ENCODE measurements around the gene TOMM34.

The TOMM34 gene

DNA sequence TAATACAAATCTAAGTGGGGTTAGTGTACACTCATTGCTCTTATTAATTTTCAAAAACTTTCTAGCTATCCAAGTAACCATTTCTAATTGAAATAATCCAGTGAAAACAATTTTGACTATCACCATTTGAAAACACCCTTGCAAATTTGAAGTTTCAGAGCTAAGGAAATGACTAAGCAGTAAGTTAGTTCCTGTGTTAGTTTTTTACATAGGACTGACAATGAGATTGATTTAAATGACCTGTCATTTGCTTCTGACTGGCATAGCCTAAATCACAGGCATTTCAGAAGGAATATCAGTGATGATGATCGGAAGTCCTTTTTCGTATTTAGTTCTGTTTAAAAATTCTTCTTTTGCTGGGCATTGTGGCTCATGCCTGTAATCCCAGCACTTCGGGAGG is 33.1 kb upstream of the TOMM34 start:
- Histone ChIP-seq H3K27ac (replicated peaks; ENCODE audit: low read length) (no peak overlapping the region), H2AFZ (ENCODE audit: low read length) (no peak overlapping the region), H3K36me3 (replicated peaks in 1 of 2; ENCODE audit: control insufficient read depth in 2 of 2, insufficient read depth in 2 of 2, low read length in 2 of 2) (peaks cover 13 to 60% of the 10 kb centered on the region in 2 donors), H3K9me3 (replicated peaks in 1 of 2; ENCODE audit: control insufficient read depth in 2 of 2, insufficient read depth in 1 of 2, low read depth in 1 of 2, low read length in 2 of 2) (no peaks in the 10 kb centered on the region), H3K79me1 (ENCODE audit: low read depth, low read length) (no peaks in the 10 kb centered on the region), H3K4me1 (ENCODE audit: control insufficient read depth in 2 of 2, insufficient read depth in 1 of 2, low read depth in 1 of 2, low read length in 2 of 2) (no peaks in the 10 kb centered on the region), H3K4me3 (ENCODE audit: low read length in 2 of 2) (no peak overlapping the region), H2BK15ac (ENCODE audit: low read length) (no peak overlapping the region), H2BK5ac (ENCODE audit: low read length) (no peak overlapping the region), H3K4ac (ENCODE audit: low read length) (no peak overlapping the region), H2BK12ac (ENCODE audit: low read length) (no peak overlapping the region), H3K9ac (ENCODE audit: low read depth, low read length, poor library complexity) (no peak overlapping the region), H3K4me2 (ENCODE audit: insufficient read depth, low read length, poor library complexity, severe bottlenecking) (no peak overlapping the region), H3K27me3 (ENCODE audit: control insufficient read depth in 3 of 3, insufficient read depth in 3 of 3, low read depth in 1 of 3, low read length in 3 of 3) (no peaks in the 10 kb centered on the region), H3K23ac (ENCODE audit: low read depth, low read length, poor library complexity) (no peak overlapping the region), H2AK5ac (ENCODE audit: low read depth, low read length) (no peak overlapping the region), H3K18ac (ENCODE audit: low read length) (no peak overlapping the region), H2BK120ac (ENCODE audit: low read depth, low read length) (no peak overlapping the region), H3K14ac (ENCODE audit: low read length) (no peak overlapping the region), H4K8ac (ENCODE audit: low read depth, low read length) (no peak overlapping the region), H4K91ac (ENCODE audit: low read depth, low read length, poor library complexity) (no peak overlapping the region)
- WGBS, 2 donors (ENCODE audit: extremely low coverage in 2 of 2, insufficient read length in 2 of 2, insufficient replicate concordance in 1 of 2), result no CpG with 5 or more reads among the region's 3 CpGs
- no peak for DNase-seq (ENCODE audit: low spot score)

DNA sequence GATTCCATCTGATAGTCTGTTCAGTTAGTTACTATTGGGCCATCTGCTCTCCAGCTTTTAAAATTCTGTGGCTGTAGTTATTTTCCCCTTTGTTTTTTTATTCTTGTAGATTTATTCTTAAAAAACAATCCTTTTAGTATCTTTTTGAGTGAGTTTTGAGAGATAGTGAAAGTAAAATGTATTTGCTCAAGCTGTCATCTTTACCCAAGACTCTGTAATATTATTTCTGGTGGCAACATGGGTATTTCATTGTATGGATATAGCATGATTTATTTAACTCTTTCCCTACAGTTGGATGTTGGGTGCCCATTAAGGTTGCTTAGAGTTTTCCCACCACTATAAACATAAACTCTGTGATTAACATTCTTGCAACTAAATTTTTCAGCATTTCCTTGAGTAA is 30.8 kb upstream of the TOMM34 start:
- H2BK120ac ChIP-seq (ENCODE audit: low read depth, low read length), result no peak overlapping the region
- H3K4me3 ChIP-seq (ENCODE audit: low read length in 2 of 2), result no peak overlapping the region
- peaks cover 0 to 60% of the 10 kb centered on the region in 2 donors for H3K36me3 ChIP-seq (replicated peaks in 1 of 2; ENCODE audit: control insufficient read depth in 2 of 2, insufficient read depth in 2 of 2, low read length in 2 of 2)
- H3K9me3 ChIP-seq (replicated peaks in 1 of 2; ENCODE audit: control insufficient read depth in 2 of 2, insufficient read depth in 1 of 2, low read depth in 1 of 2, low read length in 2 of 2), result no peaks in the 10 kb centered on the region
- H2BK5ac ChIP-seq (ENCODE audit: low read length), result no peak overlapping the region
- H3K4ac ChIP-seq (ENCODE audit: low read length), result no peak overlapping the region
- H3K4me2 ChIP-seq (ENCODE audit: insufficient read depth, low read length, poor library complexity, severe bottlenecking), result no peak overlapping the region
- no peaks in the 10 kb centered on the region for H3K4me1 ChIP-seq (ENCODE audit: control insufficient read depth in 2 of 2, insufficient read depth in 1 of 2, low read depth in 1 of 2, low read length in 2 of 2)
- no peak overlapping the region for H2AK5ac ChIP-seq (ENCODE audit: low read depth, low read length)
- no peaks in the 10 kb centered on the region for H3K27me3 ChIP-seq (ENCODE audit: control insufficient read depth in 3 of 3, insufficient read depth in 3 of 3, low read depth in 1 of 3, low read length in 3 of 3)
- H3K14ac ChIP-seq (ENCODE audit: low read length), result no peak overlapping the region
- H3K23ac ChIP-seq (ENCODE audit: low read depth, low read length, poor library complexity), result no peak overlapping the region
- DNase-seq (ENCODE audit: low spot score), result no peak
- no peak overlapping the region for H3K18ac ChIP-seq (ENCODE audit: low read length)
- no peak overlapping the region for H4K8ac ChIP-seq (ENCODE audit: low read depth, low read length)
- no peak overlapping the region for H4K91ac ChIP-seq (ENCODE audit: low read depth, low read length, poor library complexity)
- H3K9ac ChIP-seq (ENCODE audit: low read depth, low read length, poor library complexity), result no peak overlapping the region
- no peaks in the 10 kb centered on the region for H3K79me1 ChIP-seq (ENCODE audit: low read depth, low read length)
- no peak overlapping the region for H3K27ac ChIP-seq (replicated peaks; ENCODE audit: low read length)
- H2BK12ac ChIP-seq (ENCODE audit: low read length), result no peak overlapping the region
- no peak overlapping the region for H2BK15ac ChIP-seq (ENCODE audit: low read length)
- H2AFZ ChIP-seq (ENCODE audit: low read length), result no peak overlapping the region

DNA sequence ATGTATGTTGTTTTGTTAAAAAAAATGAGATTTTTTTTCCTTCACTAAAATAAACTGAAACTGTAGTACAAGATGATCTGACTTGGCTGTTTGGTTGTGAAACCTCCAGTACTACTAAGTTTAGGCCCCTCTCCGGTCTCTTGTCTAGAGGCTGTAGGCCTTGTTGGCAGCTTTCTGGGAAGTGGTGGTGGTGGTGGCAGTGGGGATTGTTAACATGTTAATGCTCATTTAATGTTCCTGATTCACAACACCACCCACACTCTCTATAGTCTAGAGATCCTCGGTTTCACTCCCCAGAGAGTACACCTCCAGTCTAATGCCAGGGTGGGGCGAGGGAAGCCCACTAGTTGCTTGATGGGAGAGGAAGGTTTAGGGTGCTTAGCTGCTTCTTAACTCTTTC is 30.2 kb upstream of the TOMM34 start:
- H3K27me3 ChIP-seq (ENCODE audit: control insufficient read depth in 3 of 3, insufficient read depth in 3 of 3, low read depth in 1 of 3, low read length in 3 of 3), result no peaks in the 10 kb centered on the region
- no peaks in the 10 kb centered on the region for H3K79me1 ChIP-seq (ENCODE audit: low read depth, low read length)
- no peaks in the 10 kb centered on the region for H3K4me1 ChIP-seq (ENCODE audit: control insufficient read depth in 2 of 2, insufficient read depth in 1 of 2, low read depth in 1 of 2, low read length in 2 of 2)
- H3K27ac ChIP-seq (replicated peaks; ENCODE audit: low read length), result no peak overlapping the region
- no peak overlapping the region for H2AK5ac ChIP-seq (ENCODE audit: low read depth, low read length)
- H3K23ac ChIP-seq (ENCODE audit: low read depth, low read length, poor library complexity), result no peak overlapping the region
- no peak overlapping the region for H4K8ac ChIP-seq (ENCODE audit: low read depth, low read length)
- no peak overlapping the region for H2BK120ac ChIP-seq (ENCODE audit: low read depth, low read length)
- no peak overlapping the region for H3K4ac ChIP-seq (ENCODE audit: low read length)
- WGBS, 2 donors (ENCODE audit: extremely low coverage in 2 of 2, insufficient read length in 2 of 2, insufficient replicate concordance in 1 of 2), result no CpG with 5 or more reads among the region's 3 CpGs
- H2AFZ ChIP-seq (ENCODE audit: low read length), result no peak overlapping the region
- DNase-seq (ENCODE audit: low spot score), result no peak
- H2BK5ac ChIP-seq (ENCODE audit: low read length), result no peak overlapping the region
- H3K14ac ChIP-seq (ENCODE audit: low read length), result no peak overlapping the region
- no peaks in the 10 kb centered on the region for H3K9me3 ChIP-seq (replicated peaks in 1 of 2; ENCODE audit: control insufficient read depth in 2 of 2, insufficient read depth in 1 of 2, low read depth in 1 of 2, low read length in 2 of 2)
- H3K4me2 ChIP-seq (ENCODE audit: insufficient read depth, low read length, poor library complexity, severe bottlenecking), result no peak overlapping the region
- no peak overlapping the region for H2BK12ac ChIP-seq (ENCODE audit: low read length)
- H4K91ac ChIP-seq (ENCODE audit: low read depth, low read length, poor library complexity), result no peak overlapping the region
- H3K4me3 ChIP-seq (ENCODE audit: low read length in 2 of 2), result no peak overlapping the region
- H2BK15ac ChIP-seq (ENCODE audit: low read length), result no peak overlapping the region
- H3K36me3 ChIP-seq (replicated peaks in 1 of 2; ENCODE audit: control insufficient read depth in 2 of 2, insufficient read depth in 2 of 2, low read length in 2 of 2), result peaks cover 0 to 59% of the 10 kb centered on the region in 2 donors
- no peak overlapping the region for H3K9ac ChIP-seq (ENCODE audit: low read depth, low read length, poor library complexity)
- no peak overlapping the region for H3K18ac ChIP-seq (ENCODE audit: low read length)

DNA sequence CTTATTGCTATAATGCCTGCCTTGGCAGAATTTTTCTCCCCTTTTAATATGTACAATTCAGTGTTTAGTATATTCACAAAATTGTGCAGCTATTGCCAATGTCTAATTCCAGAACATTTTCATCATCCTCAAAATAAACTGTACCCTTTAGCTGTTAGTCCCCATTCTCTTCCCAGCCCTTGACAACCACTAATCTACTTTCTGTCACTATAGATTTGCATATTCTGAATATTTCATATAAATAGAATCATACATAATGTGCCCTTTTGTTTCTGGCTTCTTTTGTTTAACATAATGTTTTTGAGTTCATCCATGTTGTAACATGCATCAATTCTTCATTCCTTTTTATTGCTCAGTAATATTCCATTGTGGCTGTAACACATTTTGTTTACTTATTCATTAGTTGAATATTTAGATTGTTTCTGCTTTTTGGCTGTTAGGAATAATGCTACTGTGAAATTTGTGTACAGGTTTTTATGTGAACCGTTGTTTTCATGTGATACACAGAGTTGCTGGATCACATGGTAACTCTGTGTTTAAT is 28.5 kb upstream of the TOMM34 start:
- no peaks in the 10 kb centered on the region for H3K4me1 ChIP-seq (ENCODE audit: control insufficient read depth in 2 of 2, insufficient read depth in 1 of 2, low read depth in 1 of 2, low read length in 2 of 2)
- no CpG with 5 or more reads among the region's 1 CpG for WGBS, 2 donors (ENCODE audit: extremely low coverage in 2 of 2, insufficient read length in 2 of 2, insufficient replicate concordance in 1 of 2)
- H2BK5ac ChIP-seq (ENCODE audit: low read length), result no peak overlapping the region
- H3K79me1 ChIP-seq (ENCODE audit: low read depth, low read length), result peaks cover 2% of the 10 kb centered on the region
- H2BK12ac ChIP-seq (ENCODE audit: low read length), result no peak overlapping the region
- no peak overlapping the region for H3K14ac ChIP-seq (ENCODE audit: low read length)
- H4K8ac ChIP-seq (ENCODE audit: low read depth, low read length), result no peak overlapping the region
- no peak overlapping the region for H3K27ac ChIP-seq (replicated peaks; ENCODE audit: low read length)
- peaks cover 0 to 55% of the 10 kb centered on the region in 2 donors for H3K36me3 ChIP-seq (replicated peaks in 1 of 2; ENCODE audit: control insufficient read depth in 2 of 2, insufficient read depth in 2 of 2, low read length in 2 of 2)
- no peak overlapping the region for H3K4me3 ChIP-seq (ENCODE audit: low read length in 2 of 2)
- DNase-seq (ENCODE audit: low spot score), result no peak
- H3K23ac ChIP-seq (ENCODE audit: low read depth, low read length, poor library complexity), result no peak overlapping the region
- no peak overlapping the region for H4K91ac ChIP-seq (ENCODE audit: low read depth, low read length, poor library complexity)
- no peak overlapping the region for H2AK5ac ChIP-seq (ENCODE audit: low read depth, low read length)
- no peak overlapping the region for H3K9ac ChIP-seq (ENCODE audit: low read depth, low read length, poor library complexity)
- no peak overlapping the region for H3K18ac ChIP-seq (ENCODE audit: low read length)
- no peak overlapping the region for H2BK15ac ChIP-seq (ENCODE audit: low read length)
- no peak overlapping the region for H2AFZ ChIP-seq (ENCODE audit: low read length)
- no peak overlapping the region for H3K4me2 ChIP-seq (ENCODE audit: insufficient read depth, low read length, poor library complexity, severe bottlenecking)
- H3K27me3 ChIP-seq (ENCODE audit: control insufficient read depth in 3 of 3, insufficient read depth in 3 of 3, low read depth in 1 of 3, low read length in 3 of 3), result no peaks in the 10 kb centered on the region
- no peak overlapping the region for H2BK120ac ChIP-seq (ENCODE audit: low read depth, low read length)
- H3K4ac ChIP-seq (ENCODE audit: low read length), result no peak overlapping the region
- no peaks in the 10 kb centered on the region for H3K9me3 ChIP-seq (replicated peaks in 1 of 2; ENCODE audit: control insufficient read depth in 2 of 2, insufficient read depth in 1 of 2, low read depth in 1 of 2, low read length in 2 of 2)
